GM21529 (cell line): ENCODE data around the gene FMR1.

Source experiments
- ATAC-seq: cut with Tn5 transposase; IDR thresholded peaks from one replicate; pipeline ENCODE4 v1.9.1; 2021; ENCODE audit not compliant: unreplicated experiment

Gene FMR1

DNA sequence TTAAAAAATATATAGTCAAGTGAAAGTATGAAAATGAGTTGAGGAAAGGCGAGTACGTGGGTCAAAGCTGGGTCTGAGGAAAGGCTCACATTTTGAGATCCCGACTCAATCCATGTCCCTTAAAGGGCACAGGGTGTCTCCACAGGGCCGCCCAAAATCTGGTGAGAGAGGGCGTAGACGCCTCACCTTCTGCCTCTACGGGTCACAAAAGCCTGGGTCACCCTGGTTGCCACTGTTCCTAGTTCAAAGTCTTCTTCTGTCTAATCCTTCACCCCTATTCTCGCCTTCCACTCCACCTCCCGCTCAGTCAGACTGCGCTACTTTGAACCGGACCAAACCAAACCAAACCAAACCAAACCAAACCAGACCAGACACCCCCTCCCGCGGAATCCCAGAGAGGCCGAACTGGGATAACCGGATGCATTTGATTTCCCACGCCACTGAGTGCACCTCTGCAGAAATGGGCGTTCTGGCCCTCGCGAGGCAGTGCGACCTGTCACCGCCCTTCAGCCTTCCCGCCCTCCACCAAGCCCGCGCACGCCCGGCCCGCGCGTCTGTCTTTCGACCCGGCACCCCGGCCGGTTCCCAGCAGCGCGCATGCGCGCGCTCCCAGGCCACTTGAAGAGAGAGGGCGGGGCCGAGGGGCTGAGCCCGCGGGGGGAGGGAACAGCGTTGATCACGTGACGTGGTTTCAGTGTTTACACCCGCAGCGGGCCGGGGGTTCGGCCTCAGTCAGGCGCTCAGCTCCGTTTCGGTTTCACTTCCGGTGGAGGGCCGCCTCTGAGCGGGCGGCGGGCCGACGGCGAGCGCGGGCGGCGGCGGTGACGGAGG is at the start of gene FMR1:
FMR1 (plus strand) TSS at position 728 of the 831 bp plus-strand sequence. CDS start 261 bp downstream, outside the sequence.
- ATAC-seq: peak; percentile 79

DNA sequence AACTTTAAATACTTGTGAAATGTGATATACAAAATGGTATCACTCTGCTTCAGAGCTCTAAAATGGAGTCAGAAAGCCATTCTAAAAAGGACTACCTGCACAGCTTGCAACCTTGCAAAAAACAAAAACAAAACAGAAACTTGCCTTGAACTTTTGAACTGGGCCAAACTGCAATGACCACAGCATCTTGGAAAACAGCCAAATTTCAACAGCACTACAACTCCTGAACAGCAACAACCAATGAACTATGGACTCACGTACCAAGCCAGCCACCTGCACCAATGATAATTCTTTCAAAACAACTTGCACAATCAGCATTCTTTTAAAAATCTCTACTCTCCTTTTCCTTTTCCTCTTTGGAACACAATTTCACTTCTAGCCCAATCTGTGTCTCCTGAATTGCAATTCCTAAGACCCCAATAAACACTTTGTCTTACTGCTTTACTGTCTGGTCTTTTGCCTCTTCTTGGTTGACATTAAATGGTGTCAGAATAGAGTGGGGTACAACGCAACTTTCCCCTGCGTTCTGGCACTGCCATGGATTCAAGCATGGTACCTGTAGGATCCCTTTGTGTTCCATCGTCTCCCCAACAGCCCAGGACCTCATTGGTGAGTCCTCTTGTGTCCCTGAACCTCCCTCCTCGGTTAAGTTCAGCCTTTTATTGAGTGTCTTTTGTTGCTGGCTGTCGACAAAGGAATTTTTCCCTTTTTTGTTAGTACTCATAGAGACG is 35.7 kb upstream of the FMR1 start:
- peak; percentile 98 for ATAC-seq

DNA sequence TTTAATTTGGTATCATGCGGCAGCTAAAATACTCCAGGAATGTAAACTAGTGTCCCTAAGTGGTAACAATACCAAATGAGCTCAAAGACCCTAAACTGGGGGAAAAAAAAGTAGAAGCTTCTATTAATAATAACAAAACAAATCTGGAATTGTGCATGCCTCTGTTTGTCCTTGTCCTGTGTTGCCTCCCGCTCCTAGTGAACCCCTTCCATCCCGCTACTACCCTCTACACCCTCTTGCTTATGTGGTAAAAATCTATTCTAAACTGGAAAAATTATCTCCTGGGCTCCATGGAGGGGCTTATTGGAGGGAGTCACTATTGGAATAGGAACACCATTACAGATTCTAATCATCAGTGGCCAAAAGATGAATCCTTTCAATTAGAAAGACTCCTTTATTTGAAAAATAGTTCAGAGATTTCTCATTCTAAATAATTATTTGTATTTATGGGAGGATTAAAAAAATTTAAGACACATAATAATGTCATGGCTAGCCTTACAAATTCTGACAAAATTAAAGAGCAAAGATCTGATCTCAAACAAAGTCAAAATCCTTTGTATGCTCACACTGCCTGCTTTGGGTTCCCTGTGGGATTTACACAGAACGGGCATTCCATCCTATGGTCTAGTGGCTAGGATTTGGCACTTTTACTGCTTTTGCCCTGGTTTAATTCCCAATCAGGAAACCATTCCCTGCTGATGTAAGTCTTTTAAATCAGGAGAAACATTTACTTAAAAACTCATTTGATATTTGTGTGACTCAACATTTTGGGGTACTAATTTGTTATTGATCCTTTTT is 34.7 kb upstream of the FMR1 start:
- ATAC-seq: no peak

DNA sequence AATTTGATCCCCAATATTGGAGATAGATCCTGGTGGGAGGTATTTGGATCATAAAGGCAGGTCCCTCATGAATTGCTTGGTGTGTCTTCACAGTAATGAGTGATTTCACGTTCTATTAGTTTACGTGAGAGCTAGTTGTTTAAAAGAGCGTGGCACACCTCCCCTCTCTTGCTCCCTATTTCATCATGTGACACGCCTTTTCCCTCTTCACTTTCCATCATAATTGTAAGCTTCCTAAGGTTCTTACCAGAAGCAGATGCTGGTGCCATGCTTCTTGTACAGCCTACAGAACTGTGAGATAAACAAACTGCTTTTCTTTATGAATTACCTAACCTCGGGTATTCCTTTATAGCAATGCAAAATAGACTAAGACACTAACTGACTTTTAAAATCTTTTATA is 34.0 kb upstream of the FMR1 start:
- ATAC-seq: no peak

DNA sequence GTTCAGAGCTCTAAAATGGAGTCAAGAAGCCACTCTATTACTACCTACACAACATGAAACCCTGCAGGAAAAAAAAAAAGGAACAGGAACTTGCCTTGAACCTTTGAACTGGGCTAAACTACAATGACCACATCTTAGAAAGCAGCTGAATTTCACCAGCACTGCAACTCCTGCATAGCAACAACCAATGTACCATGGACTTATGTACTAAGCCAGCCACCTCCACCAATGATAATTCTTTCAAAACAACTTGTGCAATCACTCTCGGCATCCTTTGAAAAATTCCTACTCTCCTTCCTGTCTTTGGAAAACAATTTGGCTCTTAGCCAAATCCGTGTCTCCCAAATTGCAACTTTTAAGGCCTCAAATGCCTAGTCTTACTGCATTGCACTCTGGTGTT is 26.8 kb upstream of the FMR1 start:
- ATAC-seq: peak; percentile 65

DNA sequence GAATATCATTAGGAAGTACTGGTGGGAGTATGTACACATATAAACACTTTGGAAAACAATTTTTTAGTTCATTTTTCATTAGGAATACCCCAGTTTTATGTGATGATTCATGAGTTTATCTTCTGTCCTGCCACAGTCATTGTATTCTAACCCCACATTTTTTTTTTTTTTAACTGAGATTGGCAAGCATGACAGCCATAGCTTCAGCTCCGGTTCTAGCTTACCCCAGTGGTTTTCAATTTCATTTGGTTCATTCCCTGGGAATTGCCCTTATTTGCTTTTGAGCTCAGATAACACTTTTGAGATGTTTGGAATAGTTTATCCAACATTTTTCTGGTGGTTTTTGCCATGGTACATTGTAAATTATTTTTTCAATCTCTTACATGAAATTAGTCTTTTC is 21.0 kb upstream of the FMR1 start:
- no peak for ATAC-seq

DNA sequence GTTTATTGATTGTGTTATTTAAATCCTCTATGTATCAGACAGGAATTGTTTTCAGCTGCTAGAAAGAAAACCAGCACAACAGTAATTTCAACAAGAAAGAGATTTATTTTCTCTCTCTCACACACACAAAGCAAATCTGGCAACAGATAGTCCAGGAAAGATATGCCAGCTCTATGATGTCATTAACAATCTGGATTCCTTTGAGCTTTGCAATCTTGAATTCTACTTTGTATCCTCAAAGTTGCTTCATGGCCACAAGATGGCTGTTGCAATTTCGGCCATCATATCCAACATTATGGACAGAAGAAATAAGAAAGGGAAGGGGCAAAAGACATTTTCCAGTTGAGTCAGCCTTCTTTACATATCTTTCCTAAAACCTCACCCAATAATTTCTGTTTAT is 19.8 kb upstream of the FMR1 start:
- ATAC-seq: no peak

DNA sequence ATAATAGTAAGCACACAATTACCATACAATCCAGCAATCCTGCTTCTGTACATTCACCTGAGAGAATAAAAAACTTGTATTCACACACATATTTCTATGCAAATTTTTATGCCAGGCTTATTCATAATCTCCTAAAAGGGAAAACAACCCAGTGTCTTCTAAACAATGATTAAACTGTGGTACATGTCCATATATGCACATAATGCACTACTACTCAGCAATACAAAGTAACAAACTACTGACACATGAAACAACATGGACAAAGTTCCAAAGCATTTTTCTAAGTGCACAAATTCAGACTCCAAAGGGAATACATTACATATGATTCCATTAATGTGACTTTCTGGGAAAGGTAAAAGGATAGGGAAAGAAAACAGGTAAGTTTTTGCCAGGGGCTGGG is 18.0 kb upstream of the FMR1 start:
- no peak for ATAC-seq

DNA sequence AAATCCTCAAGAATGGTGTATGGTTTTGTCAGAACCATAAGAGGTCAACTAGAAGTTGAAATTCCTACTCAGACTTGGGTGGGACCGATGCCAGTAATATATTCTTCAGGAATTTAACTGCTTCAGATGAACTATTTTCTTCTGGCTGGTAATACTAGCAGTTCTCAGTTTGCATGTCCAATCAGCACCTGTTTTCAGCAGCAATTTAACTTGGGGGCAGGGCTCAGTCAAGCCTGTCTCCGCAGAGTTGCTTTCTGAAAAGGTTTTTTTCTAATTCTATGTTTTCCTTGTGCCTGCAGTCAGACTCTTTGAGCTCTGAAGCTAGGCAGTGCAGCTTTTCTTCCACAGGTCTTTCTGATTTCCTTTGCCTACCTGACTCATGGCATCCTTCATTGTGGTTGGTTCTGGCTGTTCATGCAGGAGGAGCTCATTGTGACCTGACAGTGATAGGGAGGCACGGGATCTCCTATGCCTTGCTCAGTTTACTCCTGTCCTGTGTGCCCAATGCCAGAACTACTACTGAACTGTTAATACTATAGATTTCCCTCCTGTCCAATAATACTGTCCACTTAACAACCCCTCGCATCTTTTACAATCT is 17.3 kb upstream of the FMR1 start:
- ATAC-seq: no peak

DNA sequence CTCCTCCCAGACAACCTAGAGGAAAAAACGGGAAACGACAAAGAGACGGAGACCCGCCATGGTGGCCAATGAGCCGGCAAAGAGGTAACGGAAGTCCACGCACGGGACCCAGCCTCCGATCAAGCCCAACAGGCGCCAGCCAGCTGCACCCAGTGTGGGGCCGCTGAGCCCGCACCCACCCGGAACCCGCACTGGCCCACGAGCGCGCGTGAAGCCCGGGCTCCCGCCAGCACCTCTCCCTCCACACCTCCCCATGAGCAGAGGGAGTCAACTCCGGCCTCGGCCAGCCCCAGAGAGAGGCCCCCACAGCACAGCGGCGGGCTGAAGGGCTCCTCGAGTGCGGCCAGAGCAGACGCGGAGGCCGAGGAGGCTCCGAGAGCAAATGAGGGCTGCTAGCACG is 14.6 kb upstream of the FMR1 start:
- no peak for ATAC-seq

DNA sequence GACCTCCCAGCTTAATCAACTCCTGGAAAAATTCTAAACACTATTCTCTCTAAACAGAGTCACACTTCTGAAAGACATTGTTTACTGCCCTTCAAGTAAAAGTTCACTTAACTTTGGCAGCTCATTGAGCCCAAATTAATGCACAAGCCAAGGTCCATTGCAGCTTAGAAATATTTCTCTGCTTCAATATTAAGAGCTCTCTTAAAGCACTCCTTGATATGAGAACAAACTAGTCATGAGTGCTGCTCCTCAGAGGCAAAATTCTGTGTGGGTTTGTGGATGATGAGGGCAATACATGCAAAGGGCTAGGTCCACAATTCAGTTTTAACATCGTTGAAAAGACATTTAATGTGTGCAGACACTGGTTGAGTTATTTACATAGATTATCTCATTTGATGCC is 12.8 kb upstream of the FMR1 start:
- ATAC-seq: no peak

DNA sequence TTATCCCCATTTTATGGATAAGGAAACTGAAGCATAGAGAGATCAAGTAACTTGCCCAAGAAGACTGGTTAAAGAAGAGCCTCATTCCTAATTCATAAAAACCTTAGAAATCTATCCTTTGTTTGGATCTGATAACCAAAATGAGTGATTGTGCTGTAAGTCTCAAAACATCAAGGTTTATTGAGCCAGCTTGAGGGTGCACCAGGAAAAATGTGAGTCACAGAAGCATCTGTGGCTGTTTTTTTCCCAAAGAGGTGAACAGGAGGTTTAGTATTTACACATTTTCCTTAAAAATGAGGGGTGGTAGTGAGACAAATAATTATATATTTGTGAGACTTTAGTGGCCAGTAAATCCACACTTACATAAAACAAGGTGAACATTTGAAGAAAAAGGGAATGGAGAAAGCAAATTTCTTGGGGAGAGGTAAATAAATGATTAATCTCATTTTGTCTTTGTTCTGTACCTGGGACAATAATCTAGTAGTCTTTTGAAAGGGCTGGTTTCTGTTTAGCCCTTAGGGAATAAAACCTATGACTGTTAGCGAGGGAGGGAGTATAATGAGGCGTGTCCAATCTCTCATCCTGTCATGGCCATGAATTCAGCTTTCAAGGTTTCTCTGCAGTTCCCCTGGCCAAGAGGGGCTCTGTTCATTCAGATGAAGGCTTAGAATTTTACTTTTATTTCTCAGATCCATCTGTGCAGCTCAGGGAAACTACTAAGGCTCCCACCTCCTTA is 12.2 kb upstream of the FMR1 start:
- ATAC-seq: peak; percentile 94

DNA sequence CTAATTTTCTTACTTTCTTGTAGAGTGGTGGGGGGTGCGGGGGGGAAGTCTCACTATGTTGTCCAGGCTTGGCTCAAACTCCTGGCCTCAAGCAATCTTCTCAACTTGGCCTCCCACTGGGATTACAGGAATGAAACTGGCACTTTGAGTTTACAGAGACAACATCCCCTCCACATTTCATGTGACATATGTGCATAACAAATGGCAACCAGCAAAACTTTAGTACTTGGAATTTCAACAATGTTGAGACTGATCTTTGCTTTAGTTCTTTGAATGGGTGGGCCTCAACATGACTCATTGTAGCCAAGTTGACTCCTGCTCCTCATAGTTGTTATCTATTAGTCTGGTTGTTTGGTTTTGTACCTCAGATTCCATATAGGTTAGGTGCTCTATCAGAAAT is 11.4 kb upstream of the FMR1 start:
- no peak for ATAC-seq

DNA sequence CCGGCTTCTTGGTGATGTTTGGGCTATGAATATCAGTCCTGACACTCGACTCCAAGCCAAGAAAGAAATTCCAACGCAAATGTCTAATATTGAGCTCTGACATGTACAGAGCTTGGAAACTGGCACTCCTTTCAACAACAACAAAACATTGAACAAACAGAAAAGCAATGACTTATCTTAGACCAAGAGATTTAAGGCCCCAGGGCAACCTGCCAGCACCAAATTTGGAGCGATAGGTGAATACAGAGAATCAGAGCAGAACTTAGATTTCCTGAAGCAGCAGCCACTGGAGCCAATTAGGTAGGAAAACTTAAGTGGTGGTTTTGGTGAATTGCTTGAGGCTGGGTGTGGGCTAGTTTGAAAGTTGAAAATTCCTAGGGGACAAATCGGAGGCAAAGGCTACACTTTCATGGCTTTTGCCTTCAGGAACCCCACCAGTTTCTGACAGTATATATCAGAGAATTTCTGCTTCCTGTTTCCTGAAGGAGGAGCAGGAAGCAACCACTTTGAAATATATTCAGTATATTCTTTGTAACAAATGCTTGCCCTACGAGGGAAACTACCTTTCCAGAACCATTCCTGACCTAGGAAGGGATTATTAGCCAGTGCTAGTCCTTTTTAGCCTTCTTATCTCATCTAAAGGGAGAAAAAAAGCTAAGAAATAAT is 10.1 kb upstream of the FMR1 start:
- ATAC-seq: no peak

DNA sequence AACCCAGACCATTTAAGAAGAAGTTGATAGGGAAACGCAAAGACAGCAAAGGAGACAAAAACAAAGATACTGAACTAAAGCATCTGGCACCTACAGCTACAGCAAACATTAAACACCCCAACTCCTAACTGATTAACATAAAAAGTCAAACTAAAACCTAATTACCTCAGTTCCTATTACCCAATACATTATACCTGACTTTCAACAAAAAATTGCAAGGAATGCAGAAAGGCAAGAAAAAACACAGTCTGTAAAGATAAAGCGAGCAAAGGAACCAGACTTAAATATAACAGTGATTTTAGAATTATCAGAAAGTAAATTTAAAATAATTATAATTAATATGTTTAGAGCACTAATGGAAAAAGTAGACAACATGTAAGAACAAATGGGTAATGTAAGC is 9.4 kb upstream of the FMR1 start:
- ATAC-seq: no peak

DNA sequence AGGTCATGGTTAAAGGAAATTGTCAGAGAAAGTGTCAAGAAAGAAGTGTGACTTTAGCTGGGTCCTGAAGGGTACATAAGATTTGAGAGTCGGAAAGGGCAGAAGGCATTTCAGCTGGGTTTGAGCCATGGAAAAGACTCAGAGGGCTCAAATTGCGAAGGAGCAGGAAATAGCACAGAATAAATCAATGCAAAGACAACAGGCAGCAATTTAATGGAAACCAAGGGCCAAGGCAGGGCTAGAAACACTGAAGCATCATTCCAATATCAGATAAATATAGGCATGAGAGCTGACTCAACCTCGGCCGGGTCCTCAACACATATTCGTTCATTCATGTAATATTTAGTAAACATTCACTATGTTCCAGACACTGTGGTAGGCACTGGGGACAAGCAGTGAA is 3.6 kb upstream of the FMR1 start:
- ATAC-seq: no peak

DNA sequence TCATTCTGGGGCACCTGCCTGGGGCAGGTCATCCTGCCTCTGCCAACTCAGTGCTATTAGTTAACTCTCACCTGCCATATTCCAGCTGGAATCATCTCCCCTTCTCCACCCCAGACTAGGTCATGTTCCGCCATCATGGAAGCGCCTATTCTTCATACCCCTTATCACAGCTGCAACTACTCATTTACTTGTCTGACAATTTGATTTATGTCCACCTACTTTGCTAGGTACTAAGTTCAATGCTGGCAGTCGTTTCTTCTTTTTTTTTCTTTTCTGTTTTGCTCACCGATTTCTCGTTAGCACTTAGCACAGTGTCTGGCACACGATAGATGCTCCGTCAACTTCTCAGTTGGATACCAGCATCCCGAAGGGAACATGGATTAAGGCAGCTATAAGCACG is 1.1 kb upstream of the FMR1 start:
- ATAC-seq: no peak

DNA sequence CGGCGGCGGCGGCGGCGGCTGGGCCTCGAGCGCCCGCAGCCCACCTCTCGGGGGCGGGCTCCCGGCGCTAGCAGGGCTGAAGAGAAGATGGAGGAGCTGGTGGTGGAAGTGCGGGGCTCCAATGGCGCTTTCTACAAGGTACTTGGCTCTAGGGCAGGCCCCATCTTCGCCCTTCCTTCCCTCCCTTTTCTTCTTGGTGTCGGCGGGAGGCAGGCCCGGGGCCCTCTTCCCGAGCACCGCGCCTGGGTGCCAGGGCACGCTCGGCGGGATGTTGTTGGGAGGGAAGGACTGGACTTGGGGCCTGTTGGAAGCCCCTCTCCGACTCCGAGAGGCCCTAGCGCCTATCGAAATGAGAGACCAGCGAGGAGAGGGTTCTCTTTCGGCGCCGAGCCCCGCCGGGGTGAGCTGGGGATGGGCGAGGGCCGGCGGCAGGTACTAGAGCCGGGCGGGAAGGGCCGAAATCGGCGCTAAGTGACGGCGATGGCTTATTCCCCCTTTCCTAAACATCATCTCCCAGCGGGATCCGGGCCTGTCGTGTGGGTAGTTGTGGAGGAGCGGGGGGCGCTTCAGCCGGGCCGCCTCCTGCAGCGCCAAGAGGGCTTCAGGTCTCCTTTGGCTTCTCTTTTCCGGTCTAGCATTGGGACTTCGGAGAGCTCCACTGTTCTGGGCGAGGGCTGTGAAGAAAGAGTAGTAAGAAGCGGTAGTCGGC is 528 bp downstream of the FMR1 start:
- ATAC-seq: peak; percentile 42

DNA sequence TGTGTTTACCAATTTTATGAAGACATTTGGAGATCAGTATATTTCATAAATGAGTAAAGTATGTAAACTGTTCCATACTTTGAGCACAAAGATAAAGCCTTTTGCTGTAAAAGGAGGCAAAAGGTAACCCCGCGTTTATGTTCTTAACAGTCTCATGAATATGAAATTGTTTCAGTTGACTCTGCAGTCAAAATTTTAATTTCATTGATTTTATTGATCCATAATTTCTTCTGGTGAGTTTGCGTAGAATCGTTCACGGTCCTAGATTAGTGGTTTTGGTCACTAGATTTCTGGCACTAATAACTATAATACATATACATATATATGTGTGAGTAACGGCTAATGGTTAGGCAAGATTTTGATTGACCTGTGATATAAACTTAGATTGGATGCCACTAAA is 1.9 kb downstream of the FMR1 start:
- no peak for ATAC-seq
